Stimulated activated CD4-positive, alpha-beta T cell treated with anti-CD3 and anti-CD28 coated beads, Interleukin-4, amount 100 ng/mL, for 4 hours (primary cell): ENCODE results near the gene TRIM37.
"Not testable (repeated sequence)": the region's sequence is repeated elsewhere in the genome, so short reads cannot be mapped to it uniquely, and the experiment has no call there.

Experiments
- DNase-seq, 2 experiments: peaks; one replicate each; pipeline ENCODE4 v3.0.0-alpha.2; 2020

Gene TRIM37

DNA sequence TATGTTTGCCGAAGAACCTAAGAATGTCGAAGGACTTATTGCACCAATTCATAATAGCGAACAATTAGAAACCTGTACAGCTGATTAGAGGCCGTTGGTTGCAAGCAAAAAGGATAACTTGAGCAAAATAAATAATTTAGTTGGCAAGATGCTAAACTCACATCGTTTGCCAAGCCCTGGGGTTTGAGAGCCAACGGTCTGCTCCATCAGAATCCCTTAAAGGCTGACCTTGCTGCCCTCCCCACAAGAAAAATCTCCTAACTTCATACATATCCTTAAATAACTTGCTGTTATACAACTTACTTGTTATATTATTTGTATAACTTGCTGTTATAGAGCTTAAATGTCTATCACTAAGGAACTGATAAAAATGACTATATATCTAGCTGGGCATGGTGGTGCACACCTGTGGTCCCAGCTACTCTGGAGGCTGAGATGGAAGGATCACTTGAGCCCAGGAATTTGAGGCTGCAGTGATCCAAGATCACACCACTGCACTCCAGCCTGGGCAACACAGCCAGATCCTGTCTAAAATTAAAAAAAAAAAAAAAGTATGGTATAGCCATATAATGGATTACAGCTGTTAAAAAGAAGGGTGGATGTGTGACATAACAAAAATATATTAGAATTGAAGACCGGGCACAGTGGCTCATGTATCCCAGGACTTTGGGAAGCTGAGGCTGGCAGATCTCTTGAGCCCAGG is 1.9 kb upstream of the TRIM37 start:
- no peak for DNase-seq

- no peak for DNase-seq
Observed at GRCh38 chr17:59107306-59107670, 608 bp upstream of the TRIM37 start.

GRCh38 chr17:59105852-59106462 is 723 bp downstream of the TRIM37 start:
- peak; percentile 50 to 69 for DNase-seq

GRCh38 chr17:59101178-59101577 is 5.5 kb downstream of the TRIM37 start:
- no peak for DNase-seq

DNA sequence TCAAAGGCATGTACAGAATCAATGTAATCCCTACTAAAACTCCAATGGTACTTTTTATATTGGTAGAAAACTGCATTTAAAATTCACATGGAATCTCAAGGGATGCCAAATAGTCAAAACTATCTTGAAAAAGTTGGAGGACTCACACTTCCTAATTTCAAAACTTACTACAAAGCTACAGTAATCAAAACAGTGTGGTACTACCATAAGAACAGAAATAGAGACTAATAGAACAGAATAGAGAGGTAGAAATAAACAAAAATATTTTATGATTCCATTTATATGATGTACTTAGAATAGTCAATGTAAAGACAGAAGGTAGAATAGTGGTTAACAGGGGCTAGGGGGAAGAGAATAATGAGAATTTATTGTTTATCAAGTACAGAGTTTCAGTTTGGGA is 8.8 kb downstream of the TRIM37 start:
- DNase-seq = no peak

DNA sequence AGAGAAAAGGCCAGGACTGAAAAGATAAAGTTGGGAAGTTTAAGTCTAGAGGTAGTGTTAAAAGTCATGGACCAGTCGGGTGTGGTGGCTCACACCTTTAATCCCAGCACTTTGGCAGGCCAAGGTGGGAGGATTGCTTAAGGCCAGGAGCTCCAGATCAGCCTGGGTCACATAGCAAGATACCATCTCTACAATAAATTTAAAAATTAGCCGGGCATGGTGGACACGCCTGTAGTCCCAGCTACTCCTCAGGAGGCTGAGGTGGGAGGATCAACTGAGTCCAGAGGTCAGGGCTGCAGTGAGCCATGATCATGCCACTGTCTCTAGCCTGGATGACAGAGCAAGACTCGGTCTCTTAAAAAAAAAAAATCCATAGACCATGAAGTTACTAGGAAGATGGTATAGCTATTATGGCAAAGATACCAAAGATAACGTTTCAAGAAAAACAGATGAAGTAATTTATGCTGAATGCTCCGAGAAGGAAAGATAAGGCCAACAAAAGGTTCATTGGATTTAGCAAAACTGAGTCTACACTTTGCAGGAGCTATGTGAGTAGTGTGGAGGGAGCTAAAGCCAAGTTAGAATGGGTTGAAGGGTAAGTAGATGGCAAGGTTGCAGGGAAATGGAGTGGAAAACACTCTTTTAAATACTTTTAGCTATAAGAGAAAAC is 11.7 kb downstream of the TRIM37 start:
- DNase-seq = no peak

DNA sequence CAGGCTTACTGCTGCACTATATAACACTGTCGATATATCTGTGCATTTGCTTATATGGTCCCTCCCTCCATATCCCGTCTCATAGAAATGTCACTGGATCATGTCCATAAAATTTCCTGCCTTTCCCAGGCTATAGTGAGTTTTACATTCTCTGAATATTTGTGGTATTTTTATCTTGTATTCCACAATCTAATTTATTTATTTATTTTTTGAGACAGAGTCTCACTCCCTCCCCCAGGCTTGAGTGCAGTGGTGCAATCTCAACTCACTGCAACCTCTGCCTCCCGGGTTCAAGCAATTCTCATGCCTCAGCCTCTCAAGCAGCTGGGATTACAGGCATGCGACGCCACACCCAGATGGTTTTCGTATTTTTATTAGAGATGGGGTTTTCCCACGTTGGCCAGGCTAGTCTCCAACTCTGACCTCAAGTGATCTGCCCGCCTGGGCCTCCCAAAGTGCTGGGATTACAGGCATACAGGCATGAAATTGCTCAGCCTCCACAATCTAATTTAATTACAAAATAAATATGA is 12.9 kb downstream of the TRIM37 start:
- no peak for DNase-seq

DNA sequence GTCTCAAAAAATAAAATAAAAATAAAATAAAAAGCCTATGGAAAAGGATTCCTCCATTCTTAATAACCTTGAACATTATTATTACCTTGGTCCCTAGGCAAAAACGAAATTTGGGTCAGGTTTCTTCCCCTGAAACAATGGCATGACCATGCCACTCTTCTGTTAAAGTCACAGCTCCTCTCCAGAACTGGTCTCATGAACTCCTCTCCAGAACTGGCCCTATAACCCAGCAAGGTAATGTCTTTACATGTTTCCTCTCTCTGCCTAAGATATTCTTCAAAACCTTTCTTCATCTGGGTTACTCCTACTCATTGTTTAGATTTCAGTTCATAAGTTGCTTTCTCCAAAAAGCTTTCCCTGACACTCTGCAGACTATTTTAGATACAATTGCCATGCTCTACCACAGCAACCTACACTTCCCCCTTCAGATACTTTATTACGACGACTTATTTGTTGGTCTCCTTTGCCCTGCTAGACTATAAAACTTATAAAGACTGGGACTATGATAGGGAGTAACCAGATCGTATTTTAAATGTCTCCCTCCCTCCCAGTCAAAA is 13.5 kb downstream of the TRIM37 start:
- no peak for DNase-seq

GRCh38 chr17:59090593-59090992 is 16.1 kb downstream of the TRIM37 start:
- not testable (repeated sequence) for DNase-seq

DNA sequence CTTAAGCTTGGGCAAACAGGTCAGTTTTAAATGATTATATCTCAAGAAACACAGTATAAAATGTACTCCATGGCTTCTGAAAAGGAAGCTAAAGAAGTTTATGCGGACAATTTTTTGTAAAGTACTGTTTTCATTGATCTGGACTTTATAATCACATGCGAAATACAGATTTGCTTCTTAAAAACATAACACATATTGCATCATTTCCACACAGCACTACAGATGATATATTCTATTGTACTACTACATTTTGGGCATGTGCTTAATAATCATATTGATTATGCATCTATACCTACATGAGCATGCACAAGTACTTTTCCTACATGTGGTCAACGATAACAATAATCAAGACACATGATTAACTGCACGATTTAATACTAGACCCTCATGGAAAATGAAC is 22.5 kb downstream of the TRIM37 start:
- no peak for DNase-seq

GRCh38 chr17:59074494-59074893 is 32.2 kb downstream of the TRIM37 start:
- DNase-seq = no peak

GRCh38 chr17:59073972-59074371 is 32.7 kb downstream of the TRIM37 start:
- no peak for DNase-seq

- DNase-seq = no peak
Observed at GRCh38 chr17:59069856-59070255, 36.8 kb downstream of the TRIM37 start.

DNA sequence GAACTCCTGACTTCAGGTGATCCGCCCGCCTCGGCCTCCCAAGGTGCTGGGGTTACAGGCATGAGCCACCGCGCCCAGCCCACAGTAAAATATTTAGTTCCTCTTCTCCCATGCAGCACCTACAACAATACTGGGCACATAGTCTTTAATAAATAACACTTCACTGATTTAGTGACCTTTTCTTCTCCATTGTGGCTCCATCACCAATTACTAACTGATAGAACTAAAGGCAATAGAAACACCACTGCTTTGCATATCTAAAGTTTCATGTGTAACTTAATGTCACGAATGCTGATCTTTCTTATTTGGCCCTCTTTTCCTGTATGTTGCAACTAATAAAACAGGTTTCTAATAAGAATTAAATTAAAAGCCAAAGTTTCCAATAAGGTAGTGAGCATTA is 38.9 kb downstream of the TRIM37 start:
- DNase-seq = no peak

- no peak for DNase-seq
Observed at GRCh38 chr17:59067340-59067739, 39.3 kb downstream of the TRIM37 start.

DNA sequence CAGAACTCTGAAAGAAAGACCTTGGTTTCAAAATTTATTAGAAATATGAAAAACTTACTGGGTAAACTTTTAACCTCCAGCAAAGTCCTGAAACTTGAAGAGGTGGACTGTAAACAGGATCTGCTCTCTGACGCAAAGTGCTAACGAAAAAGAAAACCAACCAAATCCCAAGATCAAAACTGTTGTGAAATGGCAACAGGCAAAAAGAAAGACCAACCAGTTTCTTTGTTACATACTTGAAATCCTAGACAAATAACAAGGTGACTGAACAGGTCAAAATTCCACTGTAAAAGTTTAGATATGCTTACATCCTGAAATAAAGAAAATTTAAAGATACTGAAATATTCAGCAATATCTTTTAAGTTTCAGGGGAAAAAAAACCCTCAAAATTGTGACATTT is 44.2 kb downstream of the TRIM37 start:
- DNase-seq = no peak

DNA sequence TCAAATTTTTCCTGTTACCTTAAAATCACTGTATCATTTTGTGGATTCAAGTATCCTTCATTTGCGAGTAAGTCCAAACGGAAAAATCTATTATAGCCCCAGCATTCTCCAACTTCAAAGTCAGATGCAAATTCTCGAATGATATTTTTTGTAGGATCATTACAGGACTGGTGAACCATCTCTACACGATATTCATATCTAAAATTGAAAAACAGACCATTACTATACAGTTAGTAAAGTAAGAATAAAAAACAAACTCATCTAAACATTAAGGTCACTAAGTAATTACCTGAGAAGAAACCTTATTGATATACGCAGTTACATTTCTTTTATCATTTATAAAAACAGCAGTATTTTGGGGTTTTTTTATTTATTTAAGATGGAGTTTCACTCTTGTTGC is 49.8 kb downstream of the TRIM37 start:
- no peak for DNase-seq

DNA sequence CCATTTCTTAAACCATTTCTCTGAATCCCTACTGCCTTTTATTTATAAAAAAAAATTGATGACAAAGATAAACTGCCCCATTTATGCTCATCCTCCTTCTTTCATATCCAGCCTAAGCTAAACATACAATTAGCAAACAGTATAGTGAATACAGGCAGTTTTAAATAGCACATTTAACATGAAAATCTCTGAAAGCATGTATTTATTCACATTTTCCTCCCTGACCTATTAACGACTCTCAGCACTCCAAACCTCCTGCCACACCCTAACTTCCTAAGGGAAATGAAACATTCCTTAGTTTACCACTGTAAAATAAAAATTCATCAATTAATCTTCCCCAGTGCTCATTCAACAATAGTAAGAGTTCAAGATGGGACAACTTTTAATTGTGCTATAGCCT is 56.9 kb downstream of the TRIM37 start:
- DNase-seq = no peak

DNA sequence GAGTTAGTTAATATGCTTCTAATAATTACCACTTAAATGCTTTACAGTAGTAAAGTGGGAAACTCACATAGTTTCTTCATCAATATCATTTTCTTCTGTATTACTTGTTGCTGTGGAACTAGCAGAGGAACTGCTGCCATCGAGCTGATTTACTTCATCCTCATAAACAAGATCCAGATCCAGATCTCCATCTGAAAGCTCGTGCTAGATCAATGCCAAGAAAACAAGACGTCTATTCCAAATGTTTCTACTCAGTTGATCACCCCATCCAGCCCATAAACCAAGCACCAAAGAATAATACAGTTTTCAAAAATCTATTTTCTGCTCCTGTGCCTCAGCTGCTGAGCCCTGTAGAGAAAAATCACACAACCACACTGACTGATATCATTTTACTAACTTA is 59.1 kb downstream of the TRIM37 start:
- no peak for DNase-seq

DNA sequence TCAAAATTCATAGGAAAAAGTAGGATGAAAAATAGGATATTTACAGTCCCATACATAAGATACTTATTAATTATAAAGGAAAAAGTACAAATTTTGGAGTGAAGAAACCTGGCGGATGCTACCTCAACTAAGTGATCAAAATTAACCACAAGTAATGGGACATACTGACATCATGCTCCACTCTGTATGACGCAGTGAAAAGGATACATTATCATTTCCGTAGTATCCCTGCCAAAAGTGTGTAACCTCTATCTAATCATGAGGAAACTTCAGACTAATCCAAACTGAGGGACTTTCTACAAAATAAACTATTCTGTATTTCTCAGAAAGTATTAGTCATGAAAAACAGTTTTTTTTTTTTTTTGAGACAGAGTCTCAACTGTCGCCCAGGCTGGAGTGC is 60.5 kb downstream of the TRIM37 start:
- DNase-seq = no peak

DNA sequence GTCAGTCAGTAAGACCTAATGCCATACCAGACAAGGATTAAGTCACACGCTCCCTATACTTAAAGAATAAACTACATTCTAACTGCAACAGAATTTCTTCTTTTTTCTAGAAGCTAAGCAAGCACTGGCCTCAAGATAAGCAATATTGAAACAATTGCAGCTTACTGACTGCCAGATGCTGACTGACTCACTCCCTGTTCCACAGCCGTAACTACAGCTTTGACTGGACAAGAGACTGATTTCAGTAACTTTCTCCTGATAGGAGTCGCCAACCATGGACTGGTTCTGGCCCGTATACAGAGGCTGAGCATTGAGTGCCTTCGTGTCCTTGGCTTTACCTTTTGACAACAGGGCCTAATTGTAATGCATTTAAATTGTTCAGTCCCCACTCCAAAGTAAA is 67.9 kb downstream of the TRIM37 start:
- DNase-seq = no peak

DNA sequence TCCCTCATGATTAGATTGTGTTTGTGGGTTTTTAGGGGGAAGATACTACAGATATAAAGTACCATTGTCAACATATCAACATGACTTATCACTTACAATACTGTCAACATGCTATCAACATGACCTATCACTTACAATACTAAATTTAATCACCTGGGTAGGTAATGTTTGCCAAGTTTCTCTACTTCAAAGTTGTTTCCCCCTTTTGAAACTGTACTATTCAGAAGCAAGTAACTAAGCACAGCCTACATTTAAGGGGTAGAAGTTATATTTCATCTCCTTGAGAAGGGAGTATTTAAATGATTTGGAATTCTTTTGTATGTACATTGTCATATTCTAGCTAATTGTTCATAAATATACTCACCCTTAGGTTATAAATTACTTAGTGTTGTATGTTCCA is 68.7 kb downstream of the TRIM37 start:
- DNase-seq = no peak

DNA sequence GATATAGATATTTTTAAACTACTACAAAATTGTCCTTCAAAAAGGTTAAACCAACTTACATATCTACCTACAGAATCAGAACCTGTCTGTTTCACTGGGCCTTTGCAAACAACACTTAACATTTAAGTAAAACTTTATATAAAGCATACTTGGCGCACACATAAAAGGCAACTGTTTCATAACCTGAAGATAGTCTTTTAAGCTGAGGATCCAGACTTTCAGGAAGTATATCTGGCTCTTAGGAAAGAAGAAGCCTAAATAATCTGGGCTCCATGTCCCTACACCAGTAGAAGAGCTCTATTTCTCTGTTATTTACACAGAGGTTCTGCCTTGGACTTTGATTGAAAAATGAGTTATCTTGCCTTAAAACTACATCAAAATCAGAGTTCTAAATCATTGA is 75.9 kb downstream of the TRIM37 start:
- DNase-seq = no peak

GRCh38 chr17:59028328-59028727 is 78.4 kb downstream of the TRIM37 start:
- no peak for DNase-seq
